SH-SY5Y (cell line): Measurements from ENCODE around the gene ADH1B.

Source experiments
- GATA2 ChIP-seq: IDR thresholded peaks from 2 replicates; pipeline ENCODE4 v1.6.1; 2011; ENCODE audit warnings: mild to moderate bottlenecking, low read depth, low read length
- GATA3 ChIP-seq: IDR thresholded peaks from 2 replicates; pipeline ENCODE4 v1.6.1; 2011; ENCODE audit warnings: low read depth, mild to moderate bottlenecking, low read length, moderate library complexity

GRCh38 chr4:99323756-99324155 lies 2.6 kb upstream of the ADH1B start:
- TF ChIP-seq GATA2 (no peak), GATA3 (no peak)
